Lower leg skin (tissue), 4 donors: Measurements from ENCODE around the gene LSM2. TPM values are rescaled to one million over a fixed set of nuclear protein-coding genes. Genes with fewer than 3 reads are reported as not detected.

ENCODE experiments used
- DNase-seq, 2 donors: peaks; one replicate each; pipeline ENCODE4 v3.0.0-alpha.2; 2019; ENCODE audit warnings: low spot score in 2 of 2
- H3K4me3 ChIP-seq: fragments of 200-600 bp; sonication (generic); 2 replicates; pipeline ENCODE4 v1.5.1; 2017; ENCODE audit warnings: mild to moderate bottlenecking, low read depth; ENCODE audit not compliant: poor library complexity, severe bottlenecking
- CTCF ChIP-seq, 3 donors: fragments of 450-650 bp; IDR thresholded peaks; one replicate each; pipeline ENCODE4 v1.5.1; 2016; ENCODE audit warnings: antibody characterized with exemption in 3 of 3, mild to moderate bottlenecking in 3 of 3, moderate library complexity in 2 of 3
- POLR2A ChIP-seq, 2 donors: fragments of 450-650 bp; IDR thresholded peaks; one replicate each; pipeline ENCODE4 v1.6.1; 2016 to 2017; ENCODE audit warnings: antibody characterized with exemption in 2 of 2, mild to moderate bottlenecking in 1 of 2, moderate library complexity in 1 of 2
- WGBS, 2 donors: methylation state at CpG; one replicate each; pipeline ENCODE4 v1.1.5; 2018; 5-methylcytosine and 5-hydroxymethylcytosine counted together
- intact Hi-C: fragments of 100-400 bp; cut with DNase I; formaldehyde crosslinking; loops from one replicate; pipeline ENCODE4 v1.15.0; 2023; ENCODE audit warnings: low total_unique reads
- total RNA-seq, 4 donors: library from RNA; depleted of rRNA; stranded (reverse); fragments of >200 nt; gene quantifications; one replicate each; pipeline ENCODE4 v1.1.0, GENCODE V29; 2016

LSM2 gene
- total RNA-seq, 4 donors from 2014 or later, result 24.7 to 34.5 (median 28.7) TPM

- intact Hi-C loops, result no loop called here
- no peak for TF ChIP-seq POLR2A (IDR thresholded peaks at IDR 0.05)
- TF ChIP-seq CTCF (IDR thresholded peaks at IDR 0.05), result no peak
- DNase-seq, result no peak
- peak overlapping the region; percentile 25 for H3K4me3 ChIP-seq
- 25 to 27% methylated on average over 12 of the region's 12 CpGs for WGBS, 2 donors
Measured at GRCh38 chr6:31836474-31837368, 30.0 kb upstream of the LSM2 start.

GRCh38 chr6:31836047-31836473 lies 29.3 kb upstream of the LSM2 start:
- no peak for DNase-seq
- H3K4me3 ChIP-seq, result peak overlapping the region; percentile 25
- TF ChIP-seq CTCF (IDR thresholded peaks at IDR 0.05) (no peak), POLR2A (IDR thresholded peaks at IDR 0.05) (no peak)
- intact Hi-C loops, result no loop called here
- WGBS, 2 donors, result 22 to 29% methylated on average over 14 of the region's 14 CpGs

GRCh38 chr6:31834367-31835250 lies 27.8 kb upstream of the LSM2 start:
- peak overlapping the region; percentile 98 for H3K4me3 ChIP-seq
- TF ChIP-seq POLR2A (IDR thresholded peaks at IDR 0.05) (peak in 1 of 2 donors; percentile 23), CTCF (IDR thresholded peaks at IDR 0.05) (no peak)
- intact Hi-C loops, result no loop called here
- WGBS, 2 donors, result 0 to 1% methylated on average over 46 to 59 of the region's 59 CpGs
- peak; percentile 80 to 96 for DNase-seq

- no peak for TF ChIP-seq POLR2A (IDR thresholded peaks at IDR 0.05)
- TF ChIP-seq CTCF (IDR thresholded peaks at IDR 0.05), result no peak
- no peak for DNase-seq
- WGBS, 2 donors, result 57 to 63% methylated on average over 15 of the region's 15 CpGs
- intact Hi-C loops, result no loop called here
- H3K4me3 ChIP-seq, result no peak overlapping the region
Measured at GRCh38 chr6:31831350-31832215, 24.8 kb upstream of the LSM2 start.

- intact Hi-C loops, result no loop called here
- no peak for DNase-seq
- peak overlapping the region; percentile 36 for H3K4me3 ChIP-seq
- 32 to 37% methylated on average over 6 of the region's 6 CpGs for WGBS, 2 donors
- TF ChIP-seq POLR2A (IDR thresholded peaks at IDR 0.05), result no peak
- TF ChIP-seq CTCF (IDR thresholded peaks at IDR 0.05), result no peak
Measured at GRCh38 chr6:31830886-31831335, 24.1 kb upstream of the LSM2 start.
